Esophagus squamous epithelium (tissue), 4 donors: ENCODE measurements around the gene TREH.

ENCODE experiments used
- CTCF ChIP-seq, 6 experiments: fragments of 450-650 bp in 4 of 6; fragments of 200-600 bp in 2 of 6; sonication (generic) in 2 of 6; IDR thresholded peaks; one replicate each; pipeline ENCODE4 v1.5.1; 2016 to 2019; ENCODE audit warnings: antibody characterized with exemption in 6 of 6, mild to moderate bottlenecking in 4 of 6, moderate library complexity in 4 of 6
- POLR2A ChIP-seq, 4 donors: fragments of 450-650 bp; IDR thresholded peaks; one replicate each; pipeline ENCODE4 v1.6.1; 2017; ENCODE audit warnings: antibody characterized with exemption in 4 of 4, mild to moderate bottlenecking in 4 of 4, moderate library complexity in 3 of 4

GRCh38 chr11:118634431-118635236, 44.8 kb downstream of the TREH start:
- TF ChIP-seq CTCF (IDR thresholded peaks at IDR 0.05) (peak in 5 of 6 experiments; percentile 17 to 37 (median 25)), POLR2A (IDR thresholded peaks at IDR 0.05) (no peak)
